CD4-positive, alpha-beta T cell treated with Interleukin-21 for 1 hour (primary cell): ENCODE results near the gene F13A1.

ENCODE experiments used
- DNase-seq: peaks from one replicate; pipeline ENCODE4 v3.0.0-alpha.2; 2020

Gene F13A1

GRCh38 chr6:6319952-6320811, at the start of gene F13A1:
Gene F13A1 (minus strand): TSS chr6:6320662. CDS start chr6:6318664, 1,998 bp downstream.
- DNase-seq: no peak

- DNase-seq: no peak
Observed at GRCh38 chr6:6368684-6369052, 48.2 kb upstream of the F13A1 start.

- DNase-seq: no peak
Observed at GRCh38 chr6:6368040-6368683, 47.7 kb upstream of the F13A1 start.

GRCh38 chr6:6366803-6367202, 46.3 kb upstream of the F13A1 start:
- DNase-seq: no peak

GRCh38 chr6:6365242-6365641, 44.8 kb upstream of the F13A1 start:
- no peak for DNase-seq

- DNase-seq: no peak
Observed at GRCh38 chr6:6362056-6362840, 41.8 kb upstream of the F13A1 start.

GRCh38 chr6:6357530-6357929, 37.1 kb upstream of the F13A1 start:
- no peak for DNase-seq

GRCh38 chr6:6357032-6357431, 36.6 kb upstream of the F13A1 start:
- no peak for DNase-seq

GRCh38 chr6:6352772-6353171, 32.3 kb upstream of the F13A1 start:
- no peak for DNase-seq

GRCh38 chr6:6351511-6352025, 31.1 kb upstream of the F13A1 start:
- DNase-seq: no peak

GRCh38 chr6:6350696-6351095, 30.2 kb upstream of the F13A1 start:
- no peak for DNase-seq

GRCh38 chr6:6348256-6348655, 27.8 kb upstream of the F13A1 start:
- DNase-seq: no peak

GRCh38 chr6:6346427-6347023, 26.1 kb upstream of the F13A1 start:
- DNase-seq: no peak

GRCh38 chr6:6333501-6333900, 13.0 kb upstream of the F13A1 start:
- no peak for DNase-seq

- no peak for DNase-seq
Observed at GRCh38 chr6:6332811-6333244, 12.4 kb upstream of the F13A1 start.

- no peak for DNase-seq
Observed at GRCh38 chr6:6331946-6332601, 11.6 kb upstream of the F13A1 start.

- DNase-seq: no peak
Observed at GRCh38 chr6:6331393-6331792, 10.9 kb upstream of the F13A1 start.

- DNase-seq: no peak
Observed at GRCh38 chr6:6330407-6330806, 9.9 kb upstream of the F13A1 start.

- no peak for DNase-seq
Observed at GRCh38 chr6:6328451-6328850, 8.0 kb upstream of the F13A1 start.

- no peak for DNase-seq
Observed at GRCh38 chr6:6323352-6323751, 2.9 kb upstream of the F13A1 start.

GRCh38 chr6:6320901-6321300, 439 bp upstream of the F13A1 start:
- no peak for DNase-seq
